Loucy (cell line): Measurements from ENCODE around the gene CDK3.

Experiments used
- H2AFZ ChIP-seq: fragments of 200-600 bp; sonication (generic); 2 replicates; pipeline ENCODE4 v1.6.0; 2016; ENCODE audit warnings: antibody characterized with exemption, mild to moderate bottlenecking, low read length, moderate library complexity
- H3F3A ChIP-seq: fragments of 200-600 bp; 2 replicates; pipeline ENCODE4 v1.6.0; 2016; ENCODE audit warnings: antibody characterized with exemption, low read depth, mild to moderate bottlenecking
- H3K27me3 ChIP-seq: fragments of 200-600 bp; sonication (generic); 2 replicates; pipeline ENCODE4 v1.6.1; 2014; ENCODE audit warnings: low read length, mild to moderate bottlenecking; ENCODE audit not compliant: insufficient read depth, poor library complexity, severe bottlenecking
- H3K36me3 ChIP-seq: fragments of 200-600 bp; sonication (generic); 2 replicates; pipeline ENCODE4 v1.6.1; 2016; ENCODE audit warnings: low read length; ENCODE audit not compliant: insufficient read depth
- H3K4me1 ChIP-seq: fragments of 200-600 bp; sonication (generic); 2 replicates; pipeline ENCODE4 v1.5.1; 2014; ENCODE audit warnings: low read length, mild to moderate bottlenecking; ENCODE audit not compliant: insufficient read depth, poor library complexity, severe bottlenecking
- H3K4me2 ChIP-seq: fragments of 200-600 bp; sonication (generic); 2 replicates; pipeline ENCODE4 v1.6.0; 2014; ENCODE audit warnings: antibody characterized with exemption, low read length, low read depth, mild to moderate bottlenecking; ENCODE audit not compliant: poor library complexity, severe bottlenecking
- H3K4me3 ChIP-seq: fragments of 200-600 bp; sonication (generic); 2 replicates; pipeline ENCODE4 v1.5.1; 2014; ENCODE audit warnings: low read length, mild to moderate bottlenecking, mixed read lengths; ENCODE audit not compliant: poor library complexity, severe bottlenecking
- H3K79me2 ChIP-seq: fragments of 200-600 bp; sonication (generic); 2 replicates; pipeline ENCODE4 v1.6.1; 2014; ENCODE audit warnings: low read length; ENCODE audit not compliant: insufficient read depth
- H3K9ac ChIP-seq: fragments of 200-600 bp; sonication (generic); 2 replicates; pipeline ENCODE4 v1.6.0; 2014; ENCODE audit warnings: mild to moderate bottlenecking, low read depth, low read length, moderate library complexity; ENCODE audit not compliant: poor library complexity, severe bottlenecking
- H3K9me2 ChIP-seq: fragments of 200-600 bp; sonication (generic); replicated peaks from 2 replicates; pipeline ENCODE4 v1.6.1; 2016; ENCODE audit warnings: low read depth, low read length, mixed read lengths
- H3K9me3 ChIP-seq: fragments of 200-600 bp; sonication (generic); 2 replicates; pipeline ENCODE4 v1.6.1; 2014; ENCODE audit warnings: mild to moderate bottlenecking, antibody characterized with exemption, low read length, low read depth; ENCODE audit not compliant: insufficient read depth
- H4K20me1 ChIP-seq: fragments of 200-600 bp; sonication (generic); 2 replicates; pipeline ENCODE4 v1.6.0; 2014; ENCODE audit warnings: antibody characterized with exemption, low read length, mild to moderate bottlenecking; ENCODE audit not compliant: insufficient read depth, poor library complexity, severe bottlenecking
- EZH2phosphoT487 ChIP-seq: fragments of 200-600 bp; IDR thresholded peaks from 2 replicates; pipeline ENCODE4 v1.6.1; 2018; ENCODE audit warnings: antibody characterized with exemption, mild to moderate bottlenecking, moderate library complexity, borderline replicate concordance
- TF ChIP-seq, protein P1 (sequence below): fragments of 200-600 bp; sonication (generic); conservative IDR thresholded peaks from 2 replicates; pipeline ENCODE4 v1.5.1; 2014; ENCODE audit warnings: mild to moderate bottlenecking, antibody characterized with exemption, low read length

The CDK3 gene

DNA sequence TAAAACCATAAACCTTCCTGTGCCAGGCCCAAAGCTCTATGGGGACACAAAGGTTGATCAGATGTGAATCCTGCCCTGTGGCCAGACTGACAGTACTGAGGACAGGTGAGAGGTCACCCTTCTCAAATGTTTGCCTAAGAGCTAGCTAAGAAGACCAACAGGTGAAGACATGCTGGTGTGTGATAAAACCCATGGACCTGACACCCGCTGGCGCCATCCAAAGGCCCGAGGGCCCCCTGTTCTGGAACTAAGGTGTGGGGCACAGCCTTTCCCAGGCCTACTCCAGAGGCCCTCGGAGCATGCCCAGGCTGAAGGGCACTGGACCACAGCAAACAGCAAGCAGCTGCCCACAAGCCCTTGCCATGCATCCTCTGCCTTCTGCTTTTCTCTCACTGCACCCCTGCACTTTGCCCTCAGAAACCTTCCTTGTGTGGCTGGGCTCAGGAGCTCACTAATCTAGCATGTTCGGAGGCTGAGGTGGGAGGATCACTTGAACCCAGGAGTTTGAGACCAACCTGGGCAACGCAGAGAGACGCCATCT lies 5.2 kb upstream of the CDK3 start:
- Histone ChIP-seq H4K20me1 (no peaks in the 10 kb centered on the region), H2AFZ (no peak overlapping the region), H3K4me1 (peaks cover 34% of the 10 kb centered on the region), H3K9me2 (no peaks in the 10 kb centered on the region), H3K4me2 (no peak overlapping the region), H3K9ac (no peak overlapping the region), H3F3A (peaks cover 12% of the 10 kb centered on the region), H3K79me2 (no peaks in the 10 kb centered on the region), H3K4me3 (no peak overlapping the region), H3K36me3 (peaks cover 28% of the 10 kb centered on the region; the same call in 1 of the 2 replicates), H3K27me3 (no peaks in the 10 kb centered on the region), H3K9me3 (no peaks in the 10 kb centered on the region)
- TF ChIP-seq, protein P1, sequence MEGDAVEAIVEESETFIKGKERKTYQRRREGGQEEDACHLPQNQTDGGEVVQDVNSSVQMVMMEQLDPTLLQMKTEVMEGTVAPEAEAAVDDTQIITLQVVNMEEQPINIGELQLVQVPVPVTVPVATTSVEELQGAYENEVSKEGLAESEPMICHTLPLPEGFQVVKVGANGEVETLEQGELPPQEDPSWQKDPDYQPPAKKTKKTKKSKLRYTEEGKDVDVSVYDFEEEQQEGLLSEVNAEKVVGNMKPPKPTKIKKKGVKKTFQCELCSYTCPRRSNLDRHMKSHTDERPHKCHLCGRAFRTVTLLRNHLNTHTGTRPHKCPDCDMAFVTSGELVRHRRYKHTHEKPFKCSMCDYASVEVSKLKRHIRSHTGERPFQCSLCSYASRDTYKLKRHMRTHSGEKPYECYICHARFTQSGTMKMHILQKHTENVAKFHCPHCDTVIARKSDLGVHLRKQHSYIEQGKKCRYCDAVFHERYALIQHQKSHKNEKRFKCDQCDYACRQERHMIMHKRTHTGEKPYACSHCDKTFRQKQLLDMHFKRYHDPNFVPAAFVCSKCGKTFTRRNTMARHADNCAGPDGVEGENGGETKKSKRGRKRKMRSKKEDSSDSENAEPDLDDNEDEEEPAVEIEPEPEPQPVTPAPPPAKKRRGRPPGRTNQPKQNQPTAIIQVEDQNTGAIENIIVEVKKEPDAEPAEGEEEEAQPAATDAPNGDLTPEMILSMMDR, result no peak
- TF ChIP-seq EZH2phosphoT487, result no peak

DNA sequence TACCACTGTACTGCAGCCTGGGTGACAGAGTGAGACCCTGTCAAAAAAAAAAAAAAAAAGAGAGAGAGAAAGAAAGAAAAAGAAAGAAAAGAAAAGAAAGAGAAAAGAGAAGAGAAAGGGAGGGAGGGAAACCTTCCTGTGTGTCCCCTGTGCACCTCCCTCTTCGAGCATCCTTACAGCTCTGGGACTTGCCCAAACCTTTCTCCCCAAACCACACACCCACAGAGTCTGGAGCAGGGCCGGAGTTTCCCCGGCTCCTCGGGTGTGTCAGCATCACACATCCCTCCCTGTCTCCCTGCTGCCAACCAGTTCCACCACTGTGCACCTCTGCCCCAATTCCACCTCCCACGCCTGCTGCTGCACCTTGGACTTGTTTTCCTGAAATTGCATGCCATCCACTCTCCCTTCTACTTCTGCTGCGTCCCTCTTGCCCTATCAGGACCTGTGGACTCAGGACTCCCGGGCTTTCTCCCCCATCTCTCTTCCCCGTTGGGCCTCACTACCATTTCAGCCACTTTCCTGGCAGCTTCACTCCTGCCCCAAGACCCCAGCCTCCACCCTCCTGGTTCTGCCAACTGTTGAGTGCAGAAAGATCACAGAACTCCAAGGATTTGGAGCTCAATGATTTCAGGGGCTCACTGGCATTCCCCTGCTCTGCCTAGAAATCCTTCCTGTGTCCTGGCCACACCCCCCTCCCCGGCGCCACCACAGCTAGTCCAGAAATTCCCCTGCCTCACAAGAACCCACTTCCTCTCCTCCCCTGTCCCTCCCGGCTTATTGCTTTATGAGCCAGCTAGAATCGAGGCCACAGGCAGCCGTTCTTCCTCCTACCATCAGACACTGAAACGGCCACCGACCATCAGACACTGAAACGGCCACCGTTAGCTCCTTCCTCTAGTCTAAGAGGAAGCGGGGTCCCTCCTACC lies 3.7 kb upstream of the CDK3 start:
- no peaks in the 10 kb centered on the region for H3K27me3 ChIP-seq
- H3K4me3 ChIP-seq, result peak overlapping the region; percentile 70
- H3K9ac ChIP-seq, result peak overlapping the region; percentile 79
- peak overlapping the region; percentile 91 for H3K4me2 ChIP-seq
- H3K36me3 ChIP-seq, result peaks cover 23% of the 10 kb centered on the region; the same call in 1 of the 2 replicates
- H3K4me1 ChIP-seq, result peaks cover 34% of the 10 kb centered on the region
- H3F3A ChIP-seq, result peaks cover 12% of the 10 kb centered on the region
- no peaks in the 10 kb centered on the region for H3K9me2 ChIP-seq
- H3K9me3 ChIP-seq, result no peaks in the 10 kb centered on the region
- H2AFZ ChIP-seq, result peak overlapping the region; percentile 37; the same call in 1 of the 2 replicates
- TF ChIP-seq, protein P1, result no peak
- TF ChIP-seq EZH2phosphoT487, result no peak
- no peaks in the 10 kb centered on the region for H3K79me2 ChIP-seq
- no peaks in the 10 kb centered on the region for H4K20me1 ChIP-seq

DNA sequence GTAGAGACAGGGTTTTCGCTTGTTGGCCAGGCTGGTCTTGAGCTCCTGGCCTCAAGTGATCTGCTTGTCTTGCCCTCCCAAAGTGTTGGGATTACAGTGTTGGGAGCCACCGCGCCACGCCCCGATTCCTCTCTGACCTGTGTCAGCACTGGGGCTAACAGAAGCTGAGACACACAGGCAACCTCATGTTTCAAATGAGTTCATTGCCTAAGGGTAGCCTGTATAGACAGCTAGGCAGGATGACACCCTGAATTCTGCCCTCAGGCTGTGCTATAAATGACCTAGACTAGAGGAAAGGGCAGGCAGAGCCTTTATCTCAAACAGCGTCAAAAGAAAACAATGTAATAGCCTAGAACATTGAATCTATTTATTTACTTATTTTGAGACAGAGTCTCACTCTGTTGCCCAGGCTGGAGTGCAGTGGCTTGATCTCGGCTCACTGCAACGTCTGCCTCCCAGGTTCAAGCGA lies 2.3 kb upstream of the CDK3 start:
- peaks cover 26% of the 10 kb centered on the region; the same call in 1 of the 2 replicates for H3K36me3 ChIP-seq
- no peaks in the 10 kb centered on the region for H3K9me2 ChIP-seq
- H3K27me3 ChIP-seq, result no peaks in the 10 kb centered on the region
- no peaks in the 10 kb centered on the region for H4K20me1 ChIP-seq
- no peaks in the 10 kb centered on the region for H3K79me2 ChIP-seq
- H3K4me2 ChIP-seq, result peak overlapping the region; percentile 91
- no peak overlapping the region for H2AFZ ChIP-seq
- peaks cover 34% of the 10 kb centered on the region for H3K4me1 ChIP-seq
- peak overlapping the region; percentile 70 for H3K4me3 ChIP-seq
- H3K9ac ChIP-seq, result peak overlapping the region; percentile 79
- H3F3A ChIP-seq, result peaks cover 12% of the 10 kb centered on the region
- no peaks in the 10 kb centered on the region for H3K9me3 ChIP-seq
- TF ChIP-seq, protein P1, result no peak
- no peak for TF ChIP-seq EZH2phosphoT487
